GM21528 (cell line): Measurements from ENCODE around the gene DHX35.
A peak's percentile ranks its signal among the peaks of the same experiment; 100 is the strongest.

Source experiments
- ATAC-seq: cut with Tn5 transposase; IDR thresholded peaks from one replicate; pipeline ENCODE4 v1.9.1; 2021; ENCODE audit warnings: mild to moderate bottlenecking, moderate library complexity; ENCODE audit not compliant: unreplicated experiment, low FRiP score

Gene DHX35

GRCh38 chr20:39016041-39016440, 53.9 kb downstream of the DHX35 start:
- no peak for ATAC-seq

GRCh38 chr20:39016506-39016905, 54.4 kb downstream of the DHX35 start:
- no peak for ATAC-seq

- no peak for ATAC-seq
Measured at GRCh38 chr20:39019027-39019426, 56.9 kb downstream of the DHX35 start.

GRCh38 chr20:39019805-39020325, 57.7 kb downstream of the DHX35 start:
- ATAC-seq = peak; percentile 71

- ATAC-seq = no peak
Measured at GRCh38 chr20:39021748-39022147, 59.6 kb downstream of the DHX35 start.

- no peak for ATAC-seq
Measured at GRCh38 chr20:39025883-39026282, 63.7 kb downstream of the DHX35 start.

- no peak for ATAC-seq
Measured at GRCh38 chr20:39029364-39029763, 67.2 kb downstream of the DHX35 start.

- no peak for ATAC-seq
Measured at GRCh38 chr20:39032997-39033396, 70.9 kb downstream of the DHX35 start.

GRCh38 chr20:39036011-39036410, 73.9 kb downstream of the DHX35 start:
- ATAC-seq = no peak

- ATAC-seq = no peak
Measured at GRCh38 chr20:39036851-39037250, 74.7 kb downstream of the DHX35 start.

- ATAC-seq = no peak
Measured at GRCh38 chr20:39038047-39038446, 75.9 kb downstream of the DHX35 start.

GRCh38 chr20:39038495-39038894, 76.4 kb downstream of the DHX35 start:
- ATAC-seq = no peak

GRCh38 chr20:39039261-39039660, 77.1 kb downstream of the DHX35 start:
- no peak for ATAC-seq

- ATAC-seq = no peak
Measured at GRCh38 chr20:39040116-39040515, 78.0 kb downstream of the DHX35 start.

- ATAC-seq = no peak
Measured at GRCh38 chr20:39041067-39041466, 78.9 kb downstream of the DHX35 start.

- ATAC-seq = no peak
Measured at GRCh38 chr20:39042279-39043150, 80.4 kb downstream of the DHX35 start.

- ATAC-seq = no peak
Measured at GRCh38 chr20:39044501-39044900, 82.4 kb downstream of the DHX35 start.

GRCh38 chr20:39045676-39046075, 83.5 kb downstream of the DHX35 start:
- no peak for ATAC-seq

- ATAC-seq = no peak
Measured at GRCh38 chr20:39047417-39047985, 85.4 kb downstream of the DHX35 start.

GRCh38 chr20:39048000-39048696, 86.0 kb downstream of the DHX35 start:
- ATAC-seq = no peak

GRCh38 chr20:39049148-39049547, 87.0 kb downstream of the DHX35 start:
- no peak for ATAC-seq
